Epithelial cell of esophagus (primary cell): ENCODE data around the gene ESR1.
"Not testable (repeated sequence)": the region's sequence is repeated elsewhere in the genome, so short reads cannot be mapped to it uniquely, and the experiment has no call there.

Experiments
- DNase-seq: peaks from one replicate; pipeline ENCODE4 v3.0.0; 2010; ENCODE audit warnings: low read depth
- H3K4me3 ChIP-seq: 2 replicates; pipeline ENCODE4 v1.5.1; 2011; ENCODE audit warnings: mild to moderate bottlenecking, low read length, control low read depth
- CTCF ChIP-seq: IDR thresholded peaks from 2 replicates; pipeline ENCODE4 v1.5.1; 2011; ENCODE audit warnings: low read depth, mild to moderate bottlenecking, low read length, control low read depth, inconsistent platforms; ENCODE audit not compliant: insufficient read depth; ENCODE audit errors: missing control alignments

Gene ESR1

GRCh38 chr6:151882206-151882605, 74.7 kb downstream of the ESR1 start:
- DNase-seq, result no peak
- TF ChIP-seq CTCF, result no peak
- no peak overlapping the region for H3K4me3 ChIP-seq

- no peak overlapping the region for H3K4me3 ChIP-seq
- no peak for TF ChIP-seq CTCF
- DNase-seq, result peak; percentile 56
These were observed 77.8 kb downstream of the ESR1 start for GRCh38 chr6:151885234-151885633.

GRCh38 chr6:151891524-151891923, 84.0 kb downstream of the ESR1 start:
- no peak overlapping the region for H3K4me3 ChIP-seq
- TF ChIP-seq CTCF, result no peak
- DNase-seq, result no peak

GRCh38 chr6:151894426-151894825, 86.9 kb downstream of the ESR1 start:
- not testable (repeated sequence) for DNase-seq, H3K4me3 ChIP-seq

- not testable (repeated sequence) for DNase-seq, H3K4me3 ChIP-seq
These were observed 91.7 kb downstream of the ESR1 start for GRCh38 chr6:151899221-151899620.

GRCh38 chr6:151899796-151900195, 92.3 kb downstream of the ESR1 start:
- not testable (repeated sequence) for DNase-seq, H3K4me3 ChIP-seq

GRCh38 chr6:151900256-151900655, 92.8 kb downstream of the ESR1 start:
- DNase-seq, result peak; percentile 53
- no peak overlapping the region for H3K4me3 ChIP-seq
- no peak for TF ChIP-seq CTCF

GRCh38 chr6:151901009-151901411, 93.5 kb downstream of the ESR1 start:
- no peak for TF ChIP-seq CTCF
- no peak overlapping the region for H3K4me3 ChIP-seq
- DNase-seq, result peak; percentile 98

GRCh38 chr6:151904631-151905030, 97.1 kb downstream of the ESR1 start:
- no peak overlapping the region for H3K4me3 ChIP-seq
- DNase-seq, result no peak
- TF ChIP-seq CTCF, result no peak
